Hepatic stellate cell (primary cell): ENCODE data around the gene PDE8A.

Experiments
- DNase-seq: peaks from one replicate; pipeline ENCODE4 v3.0.0; 2011; ENCODE audit warnings: low spot score

Gene PDE8A

GRCh38 chr15:85125056-85125661 lies 143.5 kb downstream of the PDE8A start:
- DNase-seq: peak; percentile 24

DNA sequence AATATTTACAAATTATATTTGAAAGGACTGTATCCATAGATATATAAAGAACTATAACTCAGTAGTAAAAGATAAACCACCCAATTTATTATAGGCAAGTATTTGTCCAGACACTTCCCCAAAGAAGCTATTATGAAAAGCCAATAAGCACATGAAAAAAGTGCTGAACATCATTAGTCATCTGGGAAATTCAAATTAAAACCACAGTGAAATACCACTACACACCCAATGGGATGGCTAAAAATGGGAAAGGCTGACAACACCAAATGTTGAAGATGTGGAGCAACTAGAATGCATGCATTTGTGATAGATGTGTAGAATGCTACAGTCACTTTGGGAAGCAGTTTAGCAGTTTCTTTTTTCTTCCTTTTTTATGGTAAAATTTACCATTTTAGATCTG lies 147.0 kb downstream of the PDE8A start:
- no peak for DNase-seq

- DNase-seq: no peak
Observed at GRCh38 chr15:85129881-85130280, 148.2 kb downstream of the PDE8A start.

DNA sequence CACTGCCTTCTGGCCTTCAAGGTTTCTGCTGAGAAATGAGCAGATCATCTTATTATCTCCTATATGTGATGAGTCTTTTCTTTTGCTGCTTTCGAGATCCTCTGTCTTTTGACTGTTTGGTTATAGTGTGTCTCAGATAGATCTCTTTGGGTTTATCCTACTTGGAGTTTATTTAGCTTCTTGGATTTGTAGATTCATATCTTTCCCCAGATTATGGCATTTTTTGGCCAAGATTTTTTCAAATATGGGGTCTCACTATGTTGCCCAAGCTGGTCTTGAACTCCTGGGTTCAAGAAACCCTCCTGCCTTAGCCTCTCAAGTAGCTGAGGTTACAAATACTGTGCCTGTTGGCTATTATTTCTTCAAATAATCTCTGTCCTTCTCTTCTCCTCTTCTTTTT lies 150.3 kb downstream of the PDE8A start:
- no peak for DNase-seq

DNA sequence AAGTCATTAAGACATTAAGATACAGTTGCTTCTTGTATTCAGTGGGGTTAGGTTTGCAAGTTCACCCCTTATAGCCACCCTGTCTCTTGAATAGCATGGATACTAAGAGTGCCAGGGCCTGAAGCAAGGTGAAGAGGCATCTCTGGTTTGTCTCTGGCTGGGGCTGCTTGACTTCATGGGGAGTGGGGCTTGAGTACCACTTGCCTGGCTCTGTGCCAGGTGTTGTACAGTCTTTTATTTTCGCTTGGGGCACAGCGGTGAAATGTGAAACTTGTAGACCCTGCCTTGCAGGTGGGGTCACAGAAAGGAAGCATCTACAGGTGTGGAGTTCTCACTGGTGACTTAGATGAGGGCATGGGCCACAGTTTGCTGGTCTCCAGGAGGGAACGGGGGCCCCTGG lies 152.1 kb downstream of the PDE8A start:
- no peak for DNase-seq

DNA sequence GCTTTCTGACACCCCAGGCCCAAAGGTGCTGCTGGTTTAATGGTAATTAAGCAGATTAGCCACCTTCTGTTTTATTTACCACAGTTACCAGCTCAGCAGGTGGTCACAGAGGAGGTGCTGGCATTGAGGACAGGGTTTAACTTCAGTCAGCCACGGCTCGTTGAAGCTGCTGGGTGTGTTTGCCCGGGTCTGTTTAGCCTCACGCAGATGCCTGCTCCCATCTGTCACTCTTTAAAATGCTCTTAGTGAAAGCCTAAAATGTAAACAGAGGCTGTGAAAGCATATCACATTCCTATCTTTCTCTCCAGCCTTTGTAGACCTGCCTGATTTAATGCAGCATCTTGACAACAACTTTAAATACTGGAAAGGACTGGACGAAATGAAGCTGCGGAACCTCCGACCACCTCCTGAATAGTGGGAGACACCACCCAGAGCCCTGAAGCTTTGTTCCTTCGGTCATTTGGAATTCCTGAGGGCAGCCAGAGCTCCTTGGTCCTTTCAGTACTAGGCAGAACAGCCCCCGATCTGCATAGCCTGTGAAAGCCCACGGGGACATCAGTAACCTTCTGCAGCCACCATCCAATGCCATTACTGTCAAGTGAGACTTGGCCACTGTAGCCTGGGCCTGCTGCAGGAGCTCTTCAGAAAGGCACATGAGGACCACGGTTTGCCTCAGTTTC lies 156.0 kb downstream of the PDE8A start:
- no peak for DNase-seq

GRCh38 chr15:85139391-85139790 lies 157.7 kb downstream of the PDE8A start:
- DNase-seq: no peak

- no peak for DNase-seq
Observed at GRCh38 chr15:85141726-85142125, 160.1 kb downstream of the PDE8A start.

DNA sequence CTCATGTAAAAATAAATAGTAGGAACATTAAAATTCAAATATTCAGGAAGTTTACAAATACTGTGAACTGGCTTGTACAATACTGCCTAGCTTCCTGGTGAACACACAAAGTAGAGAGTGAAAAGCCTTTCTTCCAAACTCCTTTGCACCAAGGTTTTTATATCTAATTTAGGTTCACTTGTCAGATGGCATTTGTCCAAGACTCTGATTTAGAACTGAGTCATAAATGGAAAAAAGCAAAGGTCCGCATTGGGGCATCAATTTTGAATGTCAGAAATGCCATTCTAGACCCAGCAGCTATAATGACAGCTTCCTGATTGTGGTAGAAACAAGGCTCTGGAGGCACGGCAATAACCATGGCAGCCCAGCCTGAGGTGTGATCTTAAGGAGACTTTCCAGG lies 160.7 kb downstream of the PDE8A start:
- DNase-seq: peak; percentile 15

- no peak for DNase-seq
Observed at GRCh38 chr15:85149465-85150129, 167.9 kb downstream of the PDE8A start.

GRCh38 chr15:85150130-85150480 lies 168.4 kb downstream of the PDE8A start:
- no peak for DNase-seq

- DNase-seq: no peak
Observed at GRCh38 chr15:85151145-85151544, 169.5 kb downstream of the PDE8A start.

DNA sequence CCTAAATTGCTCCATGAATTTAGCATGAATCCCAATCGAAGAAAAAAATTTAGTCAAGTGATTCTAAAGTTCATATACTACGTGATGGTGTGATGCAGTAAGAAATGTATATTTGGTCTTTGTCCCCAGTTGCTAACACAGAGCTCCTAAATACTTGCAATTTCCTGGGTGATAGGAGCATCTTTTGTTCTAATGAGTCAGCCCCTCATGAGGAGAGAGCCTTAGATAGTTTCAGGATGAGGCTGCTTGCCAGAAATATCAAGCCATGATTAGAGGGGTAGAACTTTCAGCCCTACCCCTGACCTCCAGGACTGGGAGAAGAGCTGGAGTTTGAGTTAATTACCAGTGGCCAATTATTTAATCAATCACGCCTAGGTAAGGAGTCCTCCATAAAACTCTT lies 170.2 kb downstream of the PDE8A start:
- no peak for DNase-seq

GRCh38 chr15:85154061-85154460 lies 172.4 kb downstream of the PDE8A start:
- DNase-seq: no peak

DNA sequence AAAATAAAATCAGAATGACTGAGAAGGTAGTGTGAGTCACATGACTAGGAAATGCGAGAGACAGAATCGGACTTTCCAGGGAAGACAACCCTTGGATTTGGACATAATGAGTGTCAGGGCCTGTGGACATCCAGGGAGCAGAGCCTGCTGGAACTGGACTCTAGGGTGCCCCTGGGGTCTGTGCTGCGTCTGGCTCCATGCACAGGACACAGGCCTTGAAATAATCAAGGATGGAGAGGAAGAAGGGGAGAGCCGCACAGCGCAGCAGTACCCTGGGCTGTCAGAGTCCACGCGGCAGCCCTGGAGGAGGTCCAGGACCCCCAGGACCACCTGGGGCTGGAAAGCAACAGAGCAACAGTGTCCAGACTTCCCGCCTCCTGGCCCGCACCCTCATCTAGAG lies 173.7 kb downstream of the PDE8A start:
- DNase-seq: no peak

DNA sequence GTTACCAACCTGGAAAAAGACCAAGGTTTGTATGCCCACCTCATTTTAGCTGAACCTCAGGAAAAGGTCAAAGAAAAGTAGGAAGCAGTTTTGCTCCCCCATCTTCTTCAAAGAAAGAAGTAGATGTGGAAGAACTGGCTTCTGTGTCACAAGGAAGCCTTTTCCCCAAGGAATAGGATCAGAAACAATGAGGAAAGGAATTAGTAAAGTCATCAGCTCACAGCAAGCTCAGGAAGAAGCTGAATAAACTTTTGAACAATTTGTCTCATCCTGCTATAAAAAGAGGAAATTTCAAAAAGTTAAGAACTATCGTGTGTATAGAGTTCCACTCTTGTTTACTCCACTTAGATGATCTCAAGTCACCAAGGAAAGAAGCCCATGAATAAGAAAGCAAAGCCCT lies 174.2 kb downstream of the PDE8A start:
- no peak for DNase-seq

DNA sequence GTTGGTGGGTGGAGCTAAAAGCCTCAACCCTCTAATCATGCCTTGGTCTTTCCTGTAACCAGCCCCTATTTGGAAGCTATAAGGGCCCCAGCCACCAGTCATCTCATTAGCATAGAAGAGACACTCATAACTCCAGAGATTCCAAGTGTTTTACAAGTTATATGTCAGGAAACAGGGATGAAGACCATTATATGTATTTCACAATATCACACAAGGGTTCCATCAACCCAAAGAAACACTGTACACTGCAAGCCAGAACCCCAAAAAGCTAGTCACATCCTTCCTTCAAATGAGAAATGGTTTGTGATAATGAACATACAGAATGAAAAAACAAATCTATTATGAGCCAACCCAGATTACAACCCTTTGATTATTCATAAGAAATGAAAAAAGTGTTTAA lies 175.7 kb downstream of the PDE8A start:
- no peak for DNase-seq

- no peak for DNase-seq
Observed at GRCh38 chr15:85162237-85162636, 180.6 kb downstream of the PDE8A start.

DNA sequence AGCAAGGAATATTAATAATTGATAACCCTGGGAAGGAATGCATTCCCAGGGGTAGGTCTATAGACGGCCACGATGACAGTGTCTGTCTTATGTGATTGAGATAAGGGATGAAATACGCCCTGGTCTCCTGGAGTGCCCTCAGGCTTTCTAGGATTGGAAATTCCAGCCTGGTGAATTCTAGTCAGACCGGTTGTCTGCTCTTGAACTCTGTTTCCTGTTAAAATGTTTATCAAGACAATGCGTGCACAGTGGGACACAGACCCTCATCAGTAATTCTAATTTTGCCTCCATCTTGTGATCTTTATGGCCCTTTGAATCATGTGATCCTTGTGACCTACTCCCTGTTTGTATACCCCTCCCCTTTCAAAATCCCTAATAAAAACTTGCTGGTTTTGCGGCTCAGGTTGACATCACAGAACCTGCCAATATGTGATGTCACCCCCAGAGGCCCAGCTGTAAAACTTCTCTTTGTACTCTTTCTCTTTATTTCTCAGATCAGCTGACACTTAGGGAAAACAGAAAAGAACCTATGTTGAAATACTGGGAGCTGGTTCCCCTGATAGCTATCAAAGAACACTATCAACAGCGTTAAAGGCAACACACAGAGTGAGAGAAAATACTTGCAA lies 183.3 kb downstream of the PDE8A start:
- no peak for DNase-seq

DNA sequence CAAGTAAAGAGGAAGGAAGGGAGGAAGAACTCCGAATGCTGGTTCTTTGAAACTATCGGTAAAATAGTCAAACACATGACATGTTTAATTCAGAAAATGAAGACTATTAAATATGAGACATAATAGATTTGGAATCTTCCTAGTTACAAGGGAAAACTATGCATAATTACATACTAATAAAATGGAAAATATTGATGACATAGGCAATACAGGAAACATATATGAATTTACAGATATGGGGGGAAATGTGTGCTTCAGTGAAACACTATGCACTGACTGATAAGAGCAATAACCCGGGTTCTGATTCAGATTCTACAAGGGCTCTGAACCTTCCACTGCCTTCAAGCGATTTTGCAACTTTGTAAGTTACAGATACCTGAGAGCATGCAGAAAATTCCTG lies 185.9 kb downstream of the PDE8A start:
- no peak for DNase-seq

DNA sequence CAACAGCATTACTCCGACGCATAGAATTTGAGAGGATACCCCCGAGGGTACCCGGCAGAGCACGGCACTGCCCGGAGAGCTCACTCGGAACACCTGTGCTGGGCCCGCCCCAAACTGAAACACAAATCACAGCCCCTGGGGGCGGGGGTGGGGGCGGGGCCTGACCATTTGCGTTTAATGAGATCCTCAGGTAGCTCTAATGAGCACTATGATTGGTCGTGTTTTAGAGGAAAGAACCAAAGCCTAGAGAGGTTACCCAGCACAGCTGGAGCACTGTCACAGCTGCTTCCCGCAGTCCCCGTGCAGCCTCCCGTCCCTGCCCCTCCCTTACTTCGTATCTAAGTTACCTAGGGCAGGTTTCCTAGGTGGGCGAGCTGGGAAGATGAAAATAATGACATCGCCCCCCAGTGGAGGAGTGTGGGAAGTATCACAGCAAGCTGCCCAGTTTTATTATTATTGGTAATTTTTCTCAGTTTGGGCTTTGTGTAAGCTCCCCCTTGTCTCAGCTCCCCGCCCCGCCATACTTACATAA lies 187.1 kb downstream of the PDE8A start:
- DNase-seq: no peak

DNA sequence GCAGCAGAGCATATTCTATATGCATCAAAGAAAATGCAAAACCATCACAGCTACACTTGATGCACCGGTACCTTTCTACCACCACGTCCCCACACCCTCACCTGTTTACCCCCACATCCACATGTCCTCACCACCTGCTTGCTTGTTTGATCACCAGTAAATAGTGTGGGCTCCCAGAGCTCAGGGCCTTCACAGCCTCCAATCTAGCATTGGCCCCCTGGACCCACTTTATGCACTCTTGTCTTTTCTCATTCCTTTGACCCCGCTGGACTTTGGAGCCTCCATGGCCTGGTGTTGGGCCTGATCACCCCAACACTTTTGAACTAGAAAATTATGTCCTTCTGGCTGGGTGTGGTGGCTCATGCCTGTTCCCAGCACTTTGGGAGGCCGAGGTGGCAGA lies 190.1 kb downstream of the PDE8A start:
- no peak for DNase-seq
